HG03575 (cell line): ENCODE measurements around the gene MAOB.

ENCODE experiments used
- ATAC-seq: cut with Tn5 transposase; IDR thresholded peaks from one replicate; pipeline ENCODE4 v1.9.1; 2021; ENCODE audit not compliant: unreplicated experiment, insufficient number of reproducible peaks, low FRiP score; ENCODE audit errors: extremely low read depth

Gene MAOB

GRCh38 chrX:43865791-43866190 is 16.5 kb downstream of the MAOB start:
- no peak for ATAC-seq

- ATAC-seq, result no peak
Observed at GRCh38 chrX:43862434-43862833, 19.8 kb downstream of the MAOB start.

- ATAC-seq, result no peak
Observed at GRCh38 chrX:43861750-43862149, 20.5 kb downstream of the MAOB start.

GRCh38 chrX:43860646-43861370 is 21.4 kb downstream of the MAOB start:
- ATAC-seq, result no peak

- no peak for ATAC-seq
Observed at GRCh38 chrX:43853225-43853828, 28.9 kb downstream of the MAOB start.

GRCh38 chrX:43850629-43851028 is 31.6 kb downstream of the MAOB start:
- no peak for ATAC-seq

GRCh38 chrX:43849173-43849572 is 33.1 kb downstream of the MAOB start:
- ATAC-seq, result no peak

GRCh38 chrX:43847352-43847751 is 34.9 kb downstream of the MAOB start:
- ATAC-seq, result no peak

- ATAC-seq, result no peak
Observed at GRCh38 chrX:43846558-43846957, 35.7 kb downstream of the MAOB start.

- ATAC-seq, result no peak
Observed at GRCh38 chrX:43845776-43846175, 36.5 kb downstream of the MAOB start.

GRCh38 chrX:43840265-43840664 is 42.0 kb downstream of the MAOB start:
- no peak for ATAC-seq

GRCh38 chrX:43836435-43837184 is 45.6 kb downstream of the MAOB start:
- no peak for ATAC-seq

GRCh38 chrX:43835559-43835958 is 46.7 kb downstream of the MAOB start:
- ATAC-seq, result no peak

GRCh38 chrX:43827791-43828190 is 54.5 kb downstream of the MAOB start:
- no peak for ATAC-seq

- ATAC-seq, result no peak
Observed at GRCh38 chrX:43822014-43822413, 60.2 kb downstream of the MAOB start.

- ATAC-seq, result no peak
Observed at GRCh38 chrX:43817444-43817843, 64.8 kb downstream of the MAOB start.

- no peak for ATAC-seq
Observed at GRCh38 chrX:43815209-43815608, 67.0 kb downstream of the MAOB start.

GRCh38 chrX:43813898-43814297 is 68.4 kb downstream of the MAOB start:
- ATAC-seq, result no peak

GRCh38 chrX:43813319-43813718 is 68.9 kb downstream of the MAOB start:
- ATAC-seq, result no peak

- no peak for ATAC-seq
Observed at GRCh38 chrX:43809463-43809862, 72.8 kb downstream of the MAOB start.
